HCT116 (cell line): ENCODE results near the gene MYH13. TPM values are rescaled to one million over a fixed set of nuclear protein-coding genes. Genes with fewer than 3 reads are reported as not detected.

ENCODE experiments used
- ATAC-seq: fragments of 200-7000 bp; cut with Tn5 transposase; 2 replicates; pipeline ENCODE4 v1.9.1; 2020; ENCODE audit warnings: mild to moderate bottlenecking, moderate library complexity
- BruUV-seq: library from RNA; stranded (reverse); fragments of 400-500 nt; replicated peaks from 2 replicates; lab custom pipeline; 2021; lab: Mats Ljungman, UMichigan
- CTCF ChIA-PET: fragments of 300-600 bp; sonication (Branson Sonifier 250); formaldehyde crosslinking; loops from one replicate; lab custom pipeline; 2021; ENCODE audit warnings: antibody characterized with exemption; lab: Charles Lee
- POLR2A ChIA-PET: fragments of 300-600, 350-600 bp; sonication (Branson Sonifier 250); formaldehyde crosslinking; loops from one replicate; lab custom pipeline; 2021; ENCODE audit warnings: antibody characterized with exemption; lab: Charles Lee
- RAD21 ChIA-PET, 2 experiments: fragments of 300-600 bp; sonication (Branson Sonifier 250); formaldehyde crosslinking; loops; one replicate each; lab custom pipeline; 2023; ENCODE audit warnings: low total read pairs in 2 of 2; ENCODE audit not compliant: uncharacterized antibody in 2 of 2, unreplicated experiment in 2 of 2, low non-redundant PET in 1 of 2; lab: Charles Lee
- DNase-seq: peaks from one replicate; pipeline ENCODE4 v3.0.0-alpha.2; 2010; ENCODE audit warnings: low read depth, low spot score
- H2AFZ ChIP-seq: fragments of 200-600 bp; shearing (Covaris generic), sonication (generic); 2 replicates; pipeline ENCODE4 v1.6.1; 2017; ENCODE audit warnings: low read depth, mixed run types, mixed read lengths, antibody characterized with exemption, low read length; ENCODE audit not compliant: poor library complexity, severe bottlenecking
- H3K27ac ChIP-seq: 2 replicates; pipeline ENCODE4 v1.5.1; 2012; ENCODE audit warnings: low read depth, low read length
- H3K27me3 ChIP-seq: fragments of 200-600 bp; sonication (generic); 2 replicates; pipeline ENCODE4 v1.6.1; 2016; ENCODE audit warnings: mixed run types, low read length, mixed read lengths; ENCODE audit not compliant: insufficient read depth
- H3K36me3 ChIP-seq, 2 experiments: fragments of 200-500 bp in 1 of 2; fragments of 200-600 bp in 1 of 2; sonication (Bioruptor generic) in 1 of 2; sonication (generic) in 1 of 2; 2 replicates each; pipeline versions ENCODE4 v1.5.1 to v1.6.1; 2014 to 2016; ENCODE audit warnings: low read length in 2 of 2, inconsistent platforms in 1 of 2, mixed read lengths in 1 of 2, mixed run types in 1 of 2; ENCODE audit not compliant: insufficient read depth in 2 of 2, control insufficient read depth in 1 of 2
- H3K4me1 ChIP-seq, 2 experiments: fragments of 200-600 bp in 1 of 2; sonication (generic) in 1 of 2; 2 replicates each; pipeline versions ENCODE4 v1.5.1 to v1.6.1; 2012 to 2017; ENCODE audit warnings: low read length in 2 of 2, inconsistent platforms in 1 of 2, mild to moderate bottlenecking in 1 of 2, mixed read lengths in 1 of 2, mixed run types in 1 of 2, moderate library complexity in 1 of 2; ENCODE audit not compliant: insufficient read depth in 2 of 2, control insufficient read depth in 1 of 2
- H3K4me2 ChIP-seq: fragments of 200-600 bp; sonication (generic); 2 replicates; pipeline ENCODE4 v1.6.1; 2017; ENCODE audit warnings: mixed run types, low read length, mixed read lengths
- H3K4me3 ChIP-seq, 2 experiments: fragments of 200-600 bp in 1 of 2; sonication (generic) in 1 of 2; replicated peaks in 1 of 2; 2 replicates each; pipeline ENCODE4 v1.5.1; 2011 to 2016; ENCODE audit warnings: low read length in 2 of 2, control low read depth in 1 of 2, low read depth in 1 of 2, mild to moderate bottlenecking in 1 of 2, mixed read lengths in 1 of 2, mixed run types in 1 of 2
- H3K79me2 ChIP-seq: fragments of 200-600 bp; sonication (generic); 2 replicates; pipeline ENCODE4 v1.6.1; 2017; ENCODE audit warnings: mild to moderate bottlenecking, mixed run types, low read length, moderate library complexity, mixed read lengths; ENCODE audit not compliant: insufficient read depth
- H3K9ac ChIP-seq: fragments of 200-600 bp; sonication (generic); 2 replicates; pipeline ENCODE4 v1.6.1; 2016; ENCODE audit warnings: low read length, mixed read lengths
- H3K9me2 ChIP-seq: fragments of 200-600 bp; sonication (generic), shearing (Covaris generic); 2 replicates; pipeline ENCODE4 v1.6.1; 2017; ENCODE audit warnings: mixed run types, mild to moderate bottlenecking, moderate library complexity; ENCODE audit not compliant: insufficient read depth
- H3K9me3 ChIP-seq, 2 experiments: fragments of 200-500 bp in 1 of 2; fragments of 200-600 bp in 1 of 2; sonication (Bioruptor generic) in 1 of 2; sonication (generic) in 1 of 2; 2 replicates each; pipeline ENCODE4 v1.6.1; 2014 to 2017; ENCODE audit warnings: low read length in 2 of 2, mixed read lengths in 2 of 2, inconsistent platforms in 1 of 2, low read depth in 1 of 2, mild to moderate bottlenecking in 1 of 2, mixed run types in 1 of 2, moderate library complexity in 1 of 2; ENCODE audit not compliant: control insufficient read depth in 1 of 2, insufficient read depth in 1 of 2
- H4K20me1 ChIP-seq: fragments of 200-600 bp; sonication (generic), shearing (Covaris generic); 2 replicates; pipeline ENCODE4 v1.6.1; 2017; ENCODE audit warnings: mixed run types, mild to moderate bottlenecking, moderate library complexity; ENCODE audit not compliant: insufficient read depth
- EZH2 ChIP-seq: fragments of 200-600 bp; sonication (generic); IDR thresholded peaks from 2 replicates; pipeline ENCODE4 v1.6.1; 2017; ENCODE audit warnings: antibody characterized with exemption, mixed run types
- EZH2phosphoT487 ChIP-seq: fragments of 200-600 bp; IDR thresholded peaks from 2 replicates; pipeline ENCODE4 v1.6.1; 2018; ENCODE audit warnings: antibody characterized with exemption, borderline replicate concordance
- POLR2AphosphoS5 ChIP-seq: IDR thresholded peaks from 2 replicates; pipeline ENCODE4 v1.6.1; 2011; ENCODE audit warnings: mild to moderate bottlenecking, low read depth, low read length, moderate library complexity
- RAD21 ChIP-seq: IDR thresholded peaks from 2 replicates; pipeline ENCODE4 v1.6.1; 2012; ENCODE audit warnings: low read depth, mild to moderate bottlenecking
- SP1 ChIP-seq: IDR thresholded peaks from 2 replicates; pipeline ENCODE4 v1.6.1; 2012; ENCODE audit warnings: low read depth
- intact Hi-C: fragments of 100-400 bp; cut with micrococcal nuclease; formaldehyde crosslinking; loops from 2 replicates; pipeline ENCODE4 v1.10.0; 2022
- total RNA-seq: library from RNA; stranded (reverse); gene quantifications from one replicate; pipeline ENCODE4 v1.2.1, GENCODE V29; 2021; ENCODE audit not compliant: unreplicated experiment
- TF ChIP-seq, protein P1 (sequence below): IDR thresholded peaks from 2 replicates; pipeline ENCODE4 v1.6.1; 2011; ENCODE audit warnings: mild to moderate bottlenecking, low read length, moderate library complexity; ENCODE audit not compliant: insufficient replicate concordance; ENCODE audit errors: extremely low read depth
- TF ChIP-seq, protein P2 (sequence below): IDR thresholded peaks from 2 replicates; pipeline ENCODE4 v1.6.1; 2012; ENCODE audit warnings: low read depth

Gene MYH13
- total RNA-seq, 1 experiment from 2014 or later, result not detected

DNA sequence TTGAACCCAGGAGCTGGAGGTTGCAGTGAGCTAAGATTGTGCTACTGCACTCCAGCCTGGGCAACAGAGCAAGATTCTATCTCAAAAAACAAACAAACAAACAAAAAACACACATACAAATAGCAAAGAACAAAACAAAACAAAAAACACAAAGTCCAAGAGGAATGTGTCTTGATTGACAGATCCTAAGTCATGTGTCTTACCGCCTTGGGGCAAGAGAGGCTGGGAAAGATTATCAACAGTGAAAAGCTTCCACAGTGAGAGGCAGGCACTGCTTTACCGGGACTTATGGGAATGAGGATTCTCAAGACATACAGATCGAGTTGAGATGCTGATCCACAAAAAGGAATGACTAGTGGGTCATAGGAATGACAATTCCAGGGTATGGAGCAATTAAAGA is 111.7 kb downstream of the MYH13 start:
- POLR2A ChIA-PET, result no interaction called here
- H3K27me3 ChIP-seq, result peaks cover 11% of the 10 kb centered on the region
- DNase-seq, result no peak

DNA sequence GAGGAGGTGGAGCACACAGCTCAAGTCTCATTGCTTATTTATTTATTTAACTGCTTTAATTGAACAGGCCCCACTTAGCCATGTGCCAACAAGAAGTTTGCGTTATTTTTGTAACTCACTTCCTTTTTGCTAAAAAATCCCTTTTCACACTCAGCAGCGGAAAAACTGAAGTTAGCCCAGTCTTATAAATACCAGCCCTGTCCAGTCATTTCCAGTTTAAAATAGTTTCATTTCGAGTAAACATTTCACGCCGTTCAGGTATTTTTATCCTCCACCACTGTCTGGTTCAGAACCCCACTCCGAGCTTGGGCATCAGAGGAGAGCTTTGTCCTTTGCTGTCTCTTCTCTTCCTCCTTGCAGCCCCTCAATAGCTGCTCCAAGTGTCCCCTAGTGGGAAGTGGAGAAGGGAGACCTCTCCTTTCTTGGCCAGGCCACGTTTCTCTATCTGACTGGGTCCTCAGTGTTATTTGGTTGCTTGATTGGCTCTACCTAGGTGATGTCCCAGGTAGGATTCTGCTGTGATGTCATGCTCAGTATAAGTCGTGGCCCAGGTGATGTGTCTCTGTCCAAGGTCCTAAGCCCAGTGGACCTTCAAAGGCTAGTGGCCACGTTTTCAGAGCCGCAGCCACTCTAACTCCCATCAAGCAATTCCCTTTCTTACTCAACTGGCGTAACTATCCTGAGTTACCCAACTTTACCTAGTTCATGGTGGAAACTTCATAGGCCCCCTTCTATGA is 121.4 kb downstream of the MYH13 start:
- TF ChIP-seq SP1 (no peak), RAD21 (no peak), EZH2phosphoT487 (no peak), EZH2 (no peak)
- TF ChIP-seq, protein P1, sequence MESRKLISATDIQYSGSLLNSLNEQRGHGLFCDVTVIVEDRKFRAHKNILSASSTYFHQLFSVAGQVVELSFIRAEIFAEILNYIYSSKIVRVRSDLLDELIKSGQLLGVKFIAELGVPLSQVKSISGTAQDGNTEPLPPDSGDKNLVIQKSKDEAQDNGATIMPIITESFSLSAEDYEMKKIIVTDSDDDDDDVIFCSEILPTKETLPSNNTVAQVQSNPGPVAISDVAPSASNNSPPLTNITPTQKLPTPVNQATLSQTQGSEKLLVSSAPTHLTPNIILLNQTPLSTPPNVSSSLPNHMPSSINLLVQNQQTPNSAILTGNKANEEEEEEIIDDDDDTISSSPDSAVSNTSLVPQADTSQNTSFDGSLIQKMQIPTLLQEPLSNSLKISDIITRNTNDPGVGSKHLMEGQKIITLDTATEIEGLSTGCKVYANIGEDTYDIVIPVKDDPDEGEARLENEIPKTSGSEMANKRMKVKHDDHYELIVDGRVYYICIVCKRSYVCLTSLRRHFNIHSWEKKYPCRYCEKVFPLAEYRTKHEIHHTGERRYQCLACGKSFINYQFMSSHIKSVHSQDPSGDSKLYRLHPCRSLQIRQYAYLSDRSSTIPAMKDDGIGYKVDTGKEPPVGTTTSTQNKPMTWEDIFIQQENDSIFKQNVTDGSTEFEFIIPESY, result no peak
- TF ChIP-seq, protein P2, sequence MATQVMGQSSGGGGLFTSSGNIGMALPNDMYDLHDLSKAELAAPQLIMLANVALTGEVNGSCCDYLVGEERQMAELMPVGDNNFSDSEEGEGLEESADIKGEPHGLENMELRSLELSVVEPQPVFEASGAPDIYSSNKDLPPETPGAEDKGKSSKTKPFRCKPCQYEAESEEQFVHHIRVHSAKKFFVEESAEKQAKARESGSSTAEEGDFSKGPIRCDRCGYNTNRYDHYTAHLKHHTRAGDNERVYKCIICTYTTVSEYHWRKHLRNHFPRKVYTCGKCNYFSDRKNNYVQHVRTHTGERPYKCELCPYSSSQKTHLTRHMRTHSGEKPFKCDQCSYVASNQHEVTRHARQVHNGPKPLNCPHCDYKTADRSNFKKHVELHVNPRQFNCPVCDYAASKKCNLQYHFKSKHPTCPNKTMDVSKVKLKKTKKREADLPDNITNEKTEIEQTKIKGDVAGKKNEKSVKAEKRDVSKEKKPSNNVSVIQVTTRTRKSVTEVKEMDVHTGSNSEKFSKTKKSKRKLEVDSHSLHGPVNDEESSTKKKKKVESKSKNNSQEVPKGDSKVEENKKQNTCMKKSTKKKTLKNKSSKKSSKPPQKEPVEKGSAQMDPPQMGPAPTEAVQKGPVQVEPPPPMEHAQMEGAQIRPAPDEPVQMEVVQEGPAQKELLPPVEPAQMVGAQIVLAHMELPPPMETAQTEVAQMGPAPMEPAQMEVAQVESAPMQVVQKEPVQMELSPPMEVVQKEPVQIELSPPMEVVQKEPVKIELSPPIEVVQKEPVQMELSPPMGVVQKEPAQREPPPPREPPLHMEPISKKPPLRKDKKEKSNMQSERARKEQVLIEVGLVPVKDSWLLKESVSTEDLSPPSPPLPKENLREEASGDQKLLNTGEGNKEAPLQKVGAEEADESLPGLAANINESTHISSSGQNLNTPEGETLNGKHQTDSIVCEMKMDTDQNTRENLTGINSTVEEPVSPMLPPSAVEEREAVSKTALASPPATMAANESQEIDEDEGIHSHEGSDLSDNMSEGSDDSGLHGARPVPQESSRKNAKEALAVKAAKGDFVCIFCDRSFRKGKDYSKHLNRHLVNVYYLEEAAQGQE, result peak; percentile 60
- no peaks in the 10 kb centered on the region for H4K20me1 ChIP-seq

More for the DNA sequence above, 111.7 kb downstream of the MYH13 start:
- intact Hi-C loops, result no loop called here
- no peak overlapping the region for H2AFZ ChIP-seq
- H3K9me3 ChIP-seq, result no peaks in the 10 kb centered on the region
- no peak overlapping the region for H3K4me3 ChIP-seq
- ChIA-PET RAD21 (no interaction called here), CTCF (no interaction called here)
- H3K79me2 ChIP-seq, result no peaks in the 10 kb centered on the region
- no peak overlapping the region for H3K9ac ChIP-seq
- TF ChIP-seq POLR2AphosphoS5, result no peak
- no peak for TF ChIP-seq SP1
- no peak for TF ChIP-seq EZH2
- BruUV-seq, result no TSS peak
- H3K36me3 ChIP-seq, result no peaks in the 10 kb centered on the region
- H3K9me2 ChIP-seq, result no peaks in the 10 kb centered on the region
- H3K4me2 ChIP-seq, result no peak overlapping the region
- H3K27ac ChIP-seq, result no peak overlapping the region
- H3K4me1 ChIP-seq, result no peaks in the 10 kb centered on the region
- no peaks in the 10 kb centered on the region for H4K20me1 ChIP-seq
- ATAC-seq, result no peak

More for the DNA sequence above, 121.4 kb downstream of the MYH13 start:
- intact Hi-C loops, result no loop called here
- no peaks in the 10 kb centered on the region for H3K9me3 ChIP-seq
- no peak overlapping the region for H3K4me2 ChIP-seq
- BruUV-seq, result no TSS peak
- no peak overlapping the region for H3K27ac ChIP-seq
- H3K4me3 ChIP-seq, result no peak overlapping the region
- no peaks in the 10 kb centered on the region for H3K27me3 ChIP-seq
- H3K9ac ChIP-seq, result no peak overlapping the region
- no peaks in the 10 kb centered on the region for H3K9me2 ChIP-seq
- ChIA-PET CTCF (no interaction called here), POLR2A (no interaction called here), RAD21 (no interaction called here)
- H3K4me1 ChIP-seq, result no peaks in the 10 kb centered on the region
- H2AFZ ChIP-seq, result no peak overlapping the region
- no peaks in the 10 kb centered on the region for H3K36me3 ChIP-seq
- ATAC-seq (no peak), DNase-seq (no peak)
- H3K79me2 ChIP-seq, result no peaks in the 10 kb centered on the region
